Measurements from ENCODE around the gene BTBD9.

Gene BTBD9

GRCh38 chr6:38195113-38195635 lies 444.6 kb downstream of the BTBD9 start:
- Histone ChIP-seq H3K4me1 (no peaks in the 10 kb centered on the region), H3K9me3 (ENCODE audit: control insufficient read depth, low read length) (no peaks in the 10 kb centered on the region), H3K4me2 (ENCODE audit: low read length) (no peak overlapping the region), H3K36me3 (ENCODE audit: control insufficient read depth, insufficient read depth, low read length) (no peaks in the 10 kb centered on the region), H3K27ac (no peak overlapping the region), H3K9ac (no peak overlapping the region), H3K27me3 (ENCODE audit: control insufficient read depth, insufficient read depth, low read length) (no peaks in the 10 kb centered on the region), H3K4me3 (ENCODE audit: low read depth, low read length) (no peak overlapping the region), H3K79me2 (no peaks in the 10 kb centered on the region), H2AFZ (no peak overlapping the region)
- TF ChIP-seq CTCF (IDR thresholded peaks at IDR 0.05): no peak

- Histone ChIP-seq H3K79me2 (no peaks in the 10 kb centered on the region), H3K4me1 (no peaks in the 10 kb centered on the region), H3K36me3 (ENCODE audit: control insufficient read depth, insufficient read depth, low read length) (no peaks in the 10 kb centered on the region), H3K4me3 (ENCODE audit: low read depth, low read length) (no peak overlapping the region), H3K4me2 (ENCODE audit: low read length) (no peak overlapping the region), H2AFZ (no peak overlapping the region), H3K27ac (no peak overlapping the region), H3K27me3 (ENCODE audit: control insufficient read depth, insufficient read depth, low read length) (no peaks in the 10 kb centered on the region), H3K9ac (no peak overlapping the region), H3K9me3 (ENCODE audit: control insufficient read depth, low read length) (no peaks in the 10 kb centered on the region)
- no peak for TF ChIP-seq CTCF (IDR thresholded peaks at IDR 0.05)
These were observed 445.1 kb downstream of the BTBD9 start for GRCh38 chr6:38194589-38194988.

- Histone ChIP-seq H3K9ac (no peak overlapping the region), H3K27me3 (ENCODE audit: control insufficient read depth, insufficient read depth, low read length) (no peaks in the 10 kb centered on the region), H3K79me2 (no peaks in the 10 kb centered on the region), H2AFZ (no peak overlapping the region), H3K4me1 (no peaks in the 10 kb centered on the region), H3K4me2 (ENCODE audit: low read length) (no peak overlapping the region), H3K27ac (no peak overlapping the region), H3K4me3 (ENCODE audit: low read depth, low read length) (no peak overlapping the region), H3K9me3 (ENCODE audit: control insufficient read depth, low read length) (no peaks in the 10 kb centered on the region), H3K36me3 (ENCODE audit: control insufficient read depth, insufficient read depth, low read length) (no peaks in the 10 kb centered on the region)
- no peak for TF ChIP-seq CTCF (IDR thresholded peaks at IDR 0.05)
These were observed 445.5 kb downstream of the BTBD9 start for GRCh38 chr6:38194282-38194572.

- TF ChIP-seq CTCF (IDR thresholded peaks at IDR 0.05): no peak
- no peaks in the 10 kb centered on the region for H3K79me2 ChIP-seq
- H3K4me1 ChIP-seq: no peaks in the 10 kb centered on the region
- H3K4me3 ChIP-seq (ENCODE audit: low read depth, low read length): no peak overlapping the region
- H3K9me3 ChIP-seq (ENCODE audit: control insufficient read depth, low read length): no peaks in the 10 kb centered on the region
- no peak overlapping the region for H3K27ac ChIP-seq
- no peaks in the 10 kb centered on the region for H3K36me3 ChIP-seq (ENCODE audit: control insufficient read depth, insufficient read depth, low read length)
- no peak overlapping the region for H2AFZ ChIP-seq
- H3K4me2 ChIP-seq (ENCODE audit: low read length): no peak overlapping the region
- no peaks in the 10 kb centered on the region for H3K27me3 ChIP-seq (ENCODE audit: control insufficient read depth, insufficient read depth, low read length)
- no peak overlapping the region for H3K9ac ChIP-seq
These were observed 446.0 kb downstream of the BTBD9 start for GRCh38 chr6:38193481-38194281.

- Histone ChIP-seq H3K9ac (no peak overlapping the region), H3K27ac (no peak overlapping the region), H3K4me2 (ENCODE audit: low read length) (no peak overlapping the region), H3K36me3 (ENCODE audit: control insufficient read depth, insufficient read depth, low read length) (no peaks in the 10 kb centered on the region), H3K79me2 (no peaks in the 10 kb centered on the region), H3K27me3 (ENCODE audit: control insufficient read depth, insufficient read depth, low read length) (no peaks in the 10 kb centered on the region), H3K4me3 (ENCODE audit: low read depth, low read length) (no peak overlapping the region), H3K4me1 (no peaks in the 10 kb centered on the region), H2AFZ (no peak overlapping the region), H3K9me3 (ENCODE audit: control insufficient read depth, low read length) (no peaks in the 10 kb centered on the region)
- no peak for TF ChIP-seq CTCF (IDR thresholded peaks at IDR 0.05)
These were observed 446.7 kb downstream of the BTBD9 start for GRCh38 chr6:38193051-38193450.

All from parathyroid adenoma (tissue), 2 donors.